Measurements from ENCODE around the gene DDX1.

Gene DDX1

DNA sequence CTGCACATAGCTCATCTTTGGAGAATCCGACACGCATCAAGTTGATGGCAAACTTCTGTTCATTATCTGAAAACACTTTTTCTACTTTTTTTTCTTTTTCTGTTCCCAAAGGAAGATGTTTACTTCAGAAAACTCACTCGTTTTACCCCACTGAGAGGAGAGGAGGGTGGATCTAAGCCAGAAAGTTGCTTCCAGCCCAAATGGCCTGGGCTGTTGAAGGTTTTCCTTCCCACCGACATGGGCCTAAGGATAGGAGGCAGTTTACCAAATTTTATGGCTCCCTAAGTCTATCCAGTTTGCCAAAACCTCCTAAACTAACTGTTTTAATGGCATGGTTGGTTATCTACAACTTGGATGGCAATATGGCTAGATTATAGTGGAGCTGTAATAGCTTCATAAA, 70.4 kb downstream of the DDX1 start:
- DNase-seq (ENCODE audit: low read depth in 2 of 2) = no peak

DNA sequence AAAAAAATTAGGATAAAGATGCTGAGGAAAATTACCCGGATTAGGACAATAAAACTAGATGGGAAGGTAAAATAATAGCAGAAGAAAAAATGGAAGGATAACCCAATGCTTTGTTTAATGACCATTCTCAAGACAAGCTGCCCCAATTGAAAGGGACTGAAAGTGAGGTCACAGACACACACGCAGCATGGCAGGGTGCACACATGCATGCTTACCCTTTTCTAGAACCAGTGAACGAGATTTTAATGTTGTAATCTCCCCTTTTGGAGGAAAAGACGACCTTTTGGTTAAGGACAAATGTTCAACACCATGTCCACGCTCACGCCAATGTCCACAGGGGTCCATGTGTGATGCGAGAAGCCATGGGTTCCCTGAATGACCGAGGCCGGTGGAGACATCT, 70.9 kb downstream of the DDX1 start:
- DNase-seq (ENCODE audit: low read depth in 2 of 2) = no peak

DNA sequence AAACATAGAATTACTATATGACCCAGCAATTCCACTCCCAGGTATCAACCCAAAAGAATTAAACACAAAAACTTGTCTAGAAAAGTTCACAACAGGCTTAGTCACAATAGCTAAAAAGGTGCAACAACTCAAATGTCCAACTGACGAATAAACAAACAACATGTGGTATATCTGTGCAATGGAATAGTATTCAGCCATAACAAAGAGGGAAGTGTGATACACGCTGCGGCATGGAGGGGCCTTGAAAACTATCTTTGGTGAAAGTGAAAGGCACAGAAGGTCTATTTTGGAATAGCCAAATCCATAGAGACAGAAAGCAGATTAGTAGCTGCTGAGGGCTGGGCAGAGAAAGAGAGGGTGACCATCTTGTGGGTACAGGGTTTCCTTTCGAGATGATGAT, 72.1 kb downstream of the DDX1 start:
- DNase-seq (ENCODE audit: low read depth in 2 of 2) = no peak

DNA sequence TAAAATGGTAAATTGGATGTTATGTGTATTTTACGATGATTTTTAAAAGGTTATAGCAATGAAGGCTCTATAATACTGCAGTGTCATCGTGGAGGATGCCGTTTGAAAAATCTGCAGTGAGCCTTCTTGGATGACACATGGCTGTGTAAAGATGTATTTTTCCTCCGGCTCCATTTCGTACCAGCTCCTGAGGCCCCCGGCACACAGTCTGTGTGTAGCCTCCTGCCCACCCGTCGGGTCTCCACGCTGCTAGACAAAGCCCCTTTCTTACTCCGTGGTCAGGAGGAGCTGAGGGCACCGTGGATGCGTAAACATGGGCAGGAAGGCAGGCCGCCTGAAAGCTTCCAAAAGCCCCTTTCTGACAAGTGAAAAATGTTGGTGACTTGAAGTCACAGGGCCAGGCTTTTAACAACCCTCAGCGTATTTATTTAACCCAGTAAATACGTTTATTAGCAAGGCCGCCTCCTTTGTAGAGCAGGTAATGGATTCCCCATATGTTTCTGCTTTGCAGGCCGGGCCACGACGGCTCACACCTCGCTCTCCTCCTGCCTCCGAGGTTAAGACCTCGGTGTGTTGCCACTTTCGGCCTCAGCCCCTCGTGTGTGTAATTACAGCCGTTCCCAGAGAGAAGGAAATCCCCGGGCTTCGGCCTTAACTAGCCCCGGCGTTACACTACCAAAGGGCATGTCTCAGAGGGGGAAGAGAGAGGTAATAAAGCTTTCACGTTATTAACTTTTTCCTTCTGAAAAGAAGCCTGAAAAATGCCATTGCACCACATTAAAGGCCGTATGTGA, 72.8 kb downstream of the DDX1 start:
- DNase-seq (ENCODE audit: low read depth in 2 of 2) = no peak

DNA sequence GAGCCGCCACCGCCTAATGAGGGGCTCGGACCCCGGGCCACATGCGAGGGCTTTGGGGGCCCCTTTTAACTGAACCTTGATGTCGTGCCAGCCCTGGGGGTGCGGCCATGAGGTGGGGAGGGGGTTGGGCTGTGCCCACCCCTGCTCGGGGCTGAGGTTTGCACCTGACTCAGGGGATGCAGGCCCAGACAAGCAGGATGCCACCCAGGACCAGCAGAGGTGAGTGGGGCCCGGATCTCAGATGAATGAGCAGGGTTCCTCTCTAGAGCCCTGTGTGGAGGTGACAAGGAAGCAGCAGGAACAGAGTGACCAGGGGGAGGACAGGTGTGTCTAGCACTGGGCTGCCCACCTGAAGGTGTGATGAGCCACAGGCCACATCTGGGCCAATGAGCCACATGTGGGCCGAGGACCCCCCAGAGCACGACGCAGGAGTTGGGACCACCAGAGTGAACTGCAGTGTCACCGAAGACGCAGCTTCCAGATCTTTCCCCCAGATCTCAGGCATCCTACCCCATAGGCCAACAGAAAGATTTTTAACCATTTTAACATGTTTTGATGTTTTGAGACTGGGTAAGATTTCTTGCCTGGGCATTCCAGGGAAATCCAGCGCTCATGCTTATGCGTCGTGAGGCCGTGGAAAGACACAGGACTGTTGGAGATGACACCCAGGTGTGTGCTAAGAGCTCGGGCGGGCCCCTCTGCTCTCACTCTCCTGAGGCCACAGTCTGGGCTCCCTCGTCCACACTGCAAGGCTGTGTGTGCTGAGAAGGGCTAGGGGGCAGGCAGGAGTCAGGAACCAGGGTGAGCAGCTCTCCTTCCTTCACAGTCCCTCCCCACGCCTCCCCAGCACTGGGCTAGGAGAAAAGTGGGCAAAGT, 73.6 kb downstream of the DDX1 start:
- DNase-seq (ENCODE audit: low read depth in 2 of 2) = no peak

DNA sequence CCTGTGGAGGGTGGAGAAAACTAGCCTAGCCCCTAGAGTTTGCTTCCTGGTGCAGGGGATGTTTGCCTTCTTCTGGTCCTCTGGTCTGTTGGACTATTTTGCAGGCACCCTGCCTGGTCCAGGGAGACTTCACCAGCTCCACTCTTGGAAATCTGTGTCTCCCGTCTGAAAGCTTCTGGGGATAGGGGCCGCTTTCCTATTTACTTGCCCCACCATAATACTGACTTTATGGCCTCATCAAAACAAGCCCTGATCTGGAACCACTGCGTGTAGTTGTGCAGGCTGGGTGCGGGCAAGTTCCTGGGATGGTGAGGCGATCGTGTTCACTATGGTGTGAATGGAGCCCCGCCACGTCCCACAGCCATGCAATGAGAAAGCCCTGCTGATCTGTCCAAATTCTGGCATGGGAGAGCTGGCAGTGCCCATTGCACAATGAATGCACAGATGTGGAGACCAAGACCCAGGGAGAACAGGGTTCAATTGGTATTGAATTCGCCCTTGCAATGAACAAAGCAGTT, 74.3 kb downstream of the DDX1 start:
- no peak for DNase-seq (ENCODE audit: low read depth in 2 of 2)

DNA sequence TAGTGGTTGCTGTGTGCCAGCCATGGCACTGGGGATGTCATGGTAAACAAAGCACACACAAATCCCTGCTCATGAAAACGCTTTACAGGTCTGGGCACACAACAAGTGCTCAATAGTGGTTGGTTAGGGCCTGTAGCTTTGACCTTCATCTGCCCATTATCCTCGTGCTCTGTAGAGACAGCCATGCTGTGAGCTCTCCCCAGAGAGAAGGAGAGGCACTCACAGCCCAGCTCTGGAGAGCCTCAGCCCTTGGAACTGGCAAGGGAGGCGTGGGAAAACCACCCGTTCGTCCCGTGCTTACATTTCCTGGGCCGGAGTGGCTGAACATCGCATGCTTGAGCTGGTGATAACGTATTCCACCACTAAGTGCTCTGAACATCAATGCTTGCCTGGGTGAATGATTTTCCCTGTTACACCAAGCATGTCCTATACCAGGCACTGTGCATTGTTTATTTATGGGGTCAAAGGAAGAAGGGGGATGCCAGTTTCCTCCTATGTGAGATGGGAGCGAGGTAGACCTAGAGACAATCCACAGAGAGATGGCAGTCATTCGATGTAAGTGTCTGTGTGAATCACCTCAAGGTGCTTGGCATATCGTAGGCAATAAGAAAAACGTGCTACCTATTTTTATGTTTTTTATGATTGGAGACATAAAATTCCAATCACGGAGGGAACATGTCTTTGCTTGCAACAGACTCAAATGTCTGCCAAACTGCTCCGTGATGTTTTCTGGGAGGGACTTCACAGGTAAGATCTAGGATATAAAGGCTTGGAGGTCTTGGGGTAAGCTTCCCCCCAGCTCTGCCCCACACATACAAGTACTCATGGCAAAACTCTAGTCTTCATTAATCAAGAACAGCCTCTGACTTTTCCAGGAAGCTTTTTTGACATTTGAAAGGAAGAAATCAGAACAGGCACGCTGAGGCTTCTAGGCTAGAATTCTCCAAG, 75.5 kb downstream of the DDX1 start:
- DNase-seq (ENCODE audit: low read depth in 2 of 2) = no peak

DNA sequence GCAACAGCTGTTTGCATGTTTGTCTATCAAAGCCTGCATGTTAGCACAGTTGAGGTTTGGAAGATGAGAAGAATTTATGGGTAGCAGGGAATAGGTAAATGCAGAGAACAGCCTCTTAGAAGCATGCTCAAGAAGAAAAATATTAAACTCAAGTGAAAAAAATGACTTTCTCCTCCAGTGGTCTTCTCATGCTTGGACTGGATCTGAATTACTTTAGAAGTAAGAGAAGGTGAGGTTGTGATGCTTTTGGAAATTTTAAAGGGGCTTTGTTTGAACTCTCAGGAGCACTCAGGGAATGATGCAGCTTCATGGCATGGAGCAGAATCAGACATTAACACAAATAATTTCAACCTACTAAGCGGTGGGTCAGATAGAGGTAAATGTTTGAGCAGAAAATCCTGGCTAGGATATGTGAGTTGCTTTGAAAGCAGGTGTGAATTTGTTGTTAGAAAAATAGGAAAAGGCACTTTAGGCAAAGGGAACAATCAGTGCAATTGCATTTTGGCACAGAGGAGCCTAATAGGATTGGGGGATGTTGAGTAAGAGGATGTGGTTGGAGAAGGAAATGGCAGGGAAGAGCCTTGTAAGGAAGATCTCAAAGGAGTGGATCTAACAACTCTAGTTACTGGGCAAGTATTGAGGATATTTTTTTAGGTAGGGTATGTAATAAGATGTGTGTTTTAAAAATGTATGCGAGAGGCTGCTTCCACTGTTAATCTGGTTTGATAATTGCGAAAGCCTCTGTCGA, 76.3 kb downstream of the DDX1 start:
- DNase-seq (ENCODE audit: low read depth in 2 of 2) = peak; percentile 10 to 22

DNA sequence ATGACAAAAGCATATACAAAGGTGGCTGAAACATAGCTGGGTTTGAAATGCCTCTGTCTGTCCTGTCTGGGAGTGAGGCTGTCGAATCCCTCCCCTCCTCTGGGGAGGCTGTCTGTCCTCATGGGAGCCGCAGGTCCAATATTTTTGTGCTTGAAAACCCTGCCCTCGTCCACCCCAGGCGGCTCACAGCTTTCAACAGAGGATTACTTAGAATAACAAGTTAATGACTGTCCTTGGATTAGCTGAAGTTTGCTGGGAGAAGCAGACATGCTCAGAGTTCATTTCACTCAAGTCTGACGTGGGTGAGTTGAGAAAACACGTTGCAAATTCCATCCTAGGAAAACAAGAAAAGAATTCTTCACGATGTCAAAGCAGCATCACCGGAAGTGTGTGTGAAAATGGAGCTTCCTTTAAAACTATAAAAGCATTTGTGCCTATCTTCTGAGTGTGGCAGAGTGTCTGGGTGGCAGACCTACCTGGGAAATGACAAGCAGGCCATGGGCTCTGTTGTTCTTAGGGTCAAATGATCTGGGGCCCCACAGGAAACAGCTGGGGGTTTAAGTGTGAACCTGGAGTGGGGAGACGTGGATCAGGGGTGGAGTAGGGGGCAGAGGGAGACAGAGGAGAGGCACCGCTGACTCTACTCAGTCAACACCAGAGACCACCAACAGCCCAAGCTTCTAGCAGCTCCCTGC, 77.1 kb downstream of the DDX1 start:
- peak; percentile 8 to 9 for DNase-seq (ENCODE audit: low read depth in 2 of 2)

DNA sequence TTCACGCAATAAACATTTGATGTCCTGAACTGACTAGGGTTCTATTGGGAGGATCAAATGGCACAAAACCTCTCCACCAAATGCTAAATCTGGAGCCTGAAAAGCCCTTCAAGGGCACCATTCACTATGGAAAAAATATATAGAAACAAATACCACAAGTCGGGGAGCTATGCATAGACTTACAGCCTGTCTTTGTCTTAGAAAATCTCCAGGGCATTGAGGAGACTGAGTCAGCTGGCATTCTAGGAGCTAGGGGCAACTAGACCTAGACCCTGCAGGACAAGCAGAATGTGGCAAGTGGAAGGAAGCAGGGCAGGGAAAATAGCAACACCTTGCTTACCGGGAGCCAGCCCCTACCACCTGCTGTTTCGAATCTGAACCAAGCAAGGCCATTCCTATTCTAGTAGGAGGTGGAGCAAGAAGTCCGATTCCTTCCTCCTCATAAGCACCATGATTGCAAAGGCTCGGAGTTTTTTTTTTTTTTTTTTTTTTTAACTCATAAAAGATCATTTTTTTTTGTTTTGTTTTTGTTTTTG, 77.8 kb downstream of the DDX1 start:
- DNase-seq (ENCODE audit: low read depth in 2 of 2) = no peak

DNA sequence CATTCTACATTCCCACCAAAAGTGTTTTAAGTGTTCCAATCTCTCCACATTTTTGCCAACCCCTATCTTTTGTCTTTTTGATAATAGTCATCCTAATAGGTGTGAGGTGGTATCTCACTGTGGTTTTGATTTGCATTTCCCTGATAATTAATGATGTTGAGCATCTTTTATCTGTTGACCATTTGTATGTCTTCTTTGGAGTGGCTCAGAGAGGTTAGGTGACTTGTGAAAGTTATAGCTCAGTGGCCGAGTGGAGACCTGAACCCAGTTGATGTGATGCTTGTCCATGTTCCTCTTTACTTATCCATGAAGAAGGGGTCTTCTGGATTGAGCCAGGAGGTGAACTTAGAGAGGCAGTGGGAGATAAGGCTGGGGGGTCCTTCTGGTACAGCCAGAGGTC, 78.8 kb downstream of the DDX1 start:
- no peak for DNase-seq (ENCODE audit: low read depth in 2 of 2)

DNA sequence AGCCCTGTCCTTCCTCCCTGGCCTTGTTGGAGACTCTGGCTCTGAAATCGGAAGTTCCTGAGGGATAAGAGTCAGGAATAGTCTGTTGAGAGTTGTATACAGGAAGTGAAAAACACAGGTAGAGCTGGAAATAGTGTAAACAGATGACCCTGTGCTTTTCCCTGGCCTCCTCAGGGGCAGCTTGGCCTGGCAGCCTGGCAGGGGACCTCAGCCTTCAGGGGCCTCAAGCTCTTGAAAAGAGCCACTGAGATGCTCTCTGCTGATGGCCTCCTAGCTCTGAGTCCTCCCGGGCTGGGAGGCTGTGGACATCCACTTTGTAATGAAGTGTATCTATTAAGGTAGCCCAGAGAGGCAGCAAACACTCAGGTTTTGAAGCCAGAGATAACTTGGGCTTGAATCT, 79.3 kb downstream of the DDX1 start:
- DNase-seq (ENCODE audit: low read depth in 2 of 2) = no peak

DNA sequence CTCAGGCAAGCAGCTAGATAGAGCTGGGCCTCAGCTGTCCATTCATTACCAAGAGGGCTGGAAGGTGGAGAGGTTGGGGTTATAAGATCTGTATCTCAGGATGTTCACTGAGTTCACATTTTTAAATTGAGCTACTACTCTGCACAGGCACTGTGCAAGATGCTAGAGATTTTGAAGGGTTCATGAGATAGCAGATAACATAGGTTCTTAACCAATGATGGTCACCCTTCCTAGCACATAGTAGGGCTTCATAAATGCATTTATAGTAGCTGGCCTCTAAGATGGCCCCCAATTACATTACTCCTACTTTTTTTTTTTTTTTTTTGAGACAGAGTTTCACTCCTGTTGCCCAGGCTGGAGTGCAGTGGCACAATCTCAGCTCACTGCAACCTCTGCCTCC, 79.7 kb downstream of the DDX1 start:
- no peak for DNase-seq (ENCODE audit: low read depth in 2 of 2)

DNA sequence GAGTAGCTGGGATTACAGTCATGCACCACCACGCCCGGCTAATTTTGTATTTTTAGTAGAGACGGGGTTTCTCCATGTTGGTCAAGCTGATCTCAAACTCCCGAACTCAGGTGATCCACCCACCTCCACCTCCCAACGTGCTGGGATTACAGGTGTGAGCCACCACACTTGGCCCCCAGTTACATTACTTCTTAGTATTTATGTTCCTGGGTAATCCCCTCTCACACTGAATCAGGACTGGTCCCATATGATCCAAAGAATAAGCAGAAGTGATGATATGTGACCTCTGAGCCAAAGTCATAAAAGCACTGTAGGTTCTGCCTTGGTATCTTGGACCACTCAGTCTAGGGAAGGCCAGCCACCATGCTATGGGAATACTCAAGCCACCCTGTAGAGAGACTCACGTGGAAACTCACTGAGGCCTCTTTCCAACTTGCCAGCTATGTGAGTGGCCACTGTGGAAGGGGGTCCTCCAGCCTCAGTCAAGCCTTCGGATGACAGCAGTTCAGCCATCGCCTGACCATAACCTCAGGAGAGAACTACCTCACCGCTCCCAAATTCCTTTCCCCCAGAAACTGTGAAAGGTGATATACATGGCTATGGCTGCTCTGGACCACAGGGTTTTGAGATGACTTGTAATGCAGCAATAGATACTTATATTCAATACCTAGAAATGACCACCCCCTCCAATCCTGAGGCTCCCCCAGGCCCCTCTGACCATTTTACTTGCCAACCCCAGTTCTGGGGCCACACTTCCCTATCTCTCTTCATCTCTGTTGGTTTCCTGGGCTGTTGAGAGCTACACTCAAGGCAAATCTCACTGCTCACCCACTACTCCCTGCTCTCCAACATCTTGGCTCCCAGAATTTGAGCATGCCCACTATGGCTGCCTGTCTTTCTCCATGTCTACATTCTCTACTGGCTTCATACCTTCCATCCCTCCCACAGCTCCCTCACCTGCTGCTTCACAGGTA, 80.5 kb downstream of the DDX1 start:
- DNase-seq (ENCODE audit: low read depth in 2 of 2) = no peak

DNA sequence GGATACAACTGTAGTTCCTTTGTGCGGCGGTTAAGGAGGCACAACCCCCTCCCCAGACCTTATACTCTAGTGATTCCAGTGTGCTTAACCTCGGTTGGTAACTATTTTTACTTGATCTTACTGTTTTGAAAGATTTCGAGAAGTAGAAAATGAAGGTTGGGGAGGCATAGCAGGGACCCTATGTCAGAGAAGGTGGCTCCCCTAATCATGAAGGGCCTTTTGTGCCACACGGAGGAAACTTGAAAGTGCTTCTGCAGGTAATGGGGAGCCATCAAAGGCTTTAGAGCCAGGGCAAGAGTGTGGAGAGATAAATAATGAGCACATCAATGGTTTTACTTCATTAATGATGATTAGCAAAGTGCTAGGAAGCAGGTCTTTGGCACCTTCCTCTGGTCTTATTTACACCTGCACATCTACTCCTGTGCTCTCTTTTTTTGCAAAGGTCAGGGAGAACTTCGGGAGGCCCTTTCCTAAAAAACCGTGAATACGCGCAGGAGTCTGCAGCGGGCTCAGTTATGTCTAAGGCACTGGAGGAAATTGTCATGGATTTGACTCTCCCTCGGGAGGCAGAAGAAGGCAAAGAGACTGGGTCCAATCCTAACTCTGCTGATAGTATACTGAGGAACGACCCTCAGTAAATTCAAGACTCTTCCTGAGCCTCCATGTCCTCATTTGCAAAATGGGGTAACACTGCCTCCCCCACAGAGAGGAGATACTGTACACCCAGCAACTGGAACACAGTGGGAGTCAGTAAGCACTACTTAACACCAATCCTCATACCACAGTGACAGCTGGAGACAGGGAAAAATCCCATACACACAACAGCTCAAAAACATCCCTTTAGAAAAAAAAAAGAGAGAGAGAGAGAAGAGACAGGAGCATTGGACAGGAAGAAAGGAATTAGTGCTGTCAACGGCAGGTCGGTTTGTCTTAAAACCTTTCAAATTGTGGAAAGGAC, 81.6 kb downstream of the DDX1 start:
- DNase-seq (ENCODE audit: low read depth in 2 of 2) = no peak

DNA sequence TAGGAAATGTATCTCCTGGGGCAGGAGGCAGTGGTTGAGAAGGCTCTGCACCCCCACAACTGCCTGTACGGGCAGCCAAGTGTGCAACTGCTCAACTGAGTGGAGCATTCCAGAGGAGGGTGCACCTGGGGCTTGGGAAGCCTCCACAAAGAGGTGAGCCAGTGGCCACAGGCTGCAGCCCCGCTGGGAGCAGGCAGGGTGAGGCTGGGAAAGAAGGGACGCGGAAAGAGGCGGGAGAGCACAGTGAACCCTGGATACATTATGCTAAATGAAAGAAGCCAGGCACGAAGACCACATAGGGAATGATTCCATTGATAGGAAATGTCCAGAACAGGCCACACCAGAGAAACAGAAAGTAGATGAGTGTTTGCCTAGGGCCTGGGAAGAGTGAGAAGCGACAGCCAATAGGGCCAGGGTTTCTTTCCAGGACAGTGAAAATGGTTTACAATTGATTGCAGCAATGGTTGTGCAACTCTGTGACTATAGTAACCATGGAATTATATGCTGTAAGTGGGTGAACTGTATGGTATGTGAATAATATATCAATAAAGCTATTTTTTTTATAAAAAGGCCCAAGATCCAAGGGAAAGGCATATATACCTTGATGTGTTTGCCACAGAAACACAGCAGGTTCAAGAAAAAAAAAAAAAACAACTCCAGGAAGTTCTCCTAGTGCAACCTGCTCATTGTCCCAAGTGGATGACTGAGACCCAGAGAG, 82.4 kb downstream of the DDX1 start:
- DNase-seq (ENCODE audit: low read depth in 2 of 2) = peak; percentile 10 to 20

All from fibroblast of skin of left quadriceps (primary cell).